GM21515 (cell line): ENCODE data around the gene DIPK1A.

Source experiments
- ATAC-seq: cut with Tn5 transposase; IDR thresholded peaks from one replicate; pipeline ENCODE4 v1.9.1; 2021; ENCODE audit not compliant: unreplicated experiment

Gene DIPK1A

DNA sequence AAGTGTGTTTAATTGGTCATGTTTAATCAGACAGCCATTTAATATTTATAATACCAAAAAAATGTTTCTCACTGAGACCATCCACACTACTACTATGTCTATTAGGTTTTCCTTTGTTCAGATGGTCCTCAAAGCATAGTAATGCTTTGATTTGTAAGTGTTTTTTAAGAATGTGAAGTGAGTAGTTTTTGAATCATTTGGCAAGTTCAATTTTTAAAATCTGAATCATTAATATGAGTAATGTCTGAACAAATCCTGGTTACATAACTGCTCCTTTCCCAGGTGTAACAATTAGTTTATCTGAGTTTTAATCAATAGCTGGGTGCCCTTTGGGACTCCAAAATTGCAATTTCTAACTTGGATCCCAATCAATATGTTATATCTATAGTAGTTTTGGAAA, 152.9 kb downstream of the DIPK1A start:
- no peak for ATAC-seq

GRCh38 chr1:92805216-92805615, 156.0 kb downstream of the DIPK1A start:
- ATAC-seq = no peak

GRCh38 chr1:92804721-92805201, 156.5 kb downstream of the DIPK1A start:
- ATAC-seq = no peak

GRCh38 chr1:92803140-92803887, 157.9 kb downstream of the DIPK1A start:
- no peak for ATAC-seq

GRCh38 chr1:92797961-92798360, 163.3 kb downstream of the DIPK1A start:
- ATAC-seq = no peak

GRCh38 chr1:92797297-92797696, 164.0 kb downstream of the DIPK1A start:
- no peak for ATAC-seq

GRCh38 chr1:92795166-92795565, 166.1 kb downstream of the DIPK1A start:
- ATAC-seq = no peak

- no peak for ATAC-seq
Measured at GRCh38 chr1:92792340-92792782, 168.9 kb downstream of the DIPK1A start.
